ENCODE data around the gene OLFML2B. TPM values are rescaled to one million over a fixed set of nuclear protein-coding genes. Genes with fewer than 3 reads are reported as not detected.

OLFML2B gene
- total RNA-seq, 2 donors from 2014 or later: 30.8 to 49.7 TPM

DNA sequence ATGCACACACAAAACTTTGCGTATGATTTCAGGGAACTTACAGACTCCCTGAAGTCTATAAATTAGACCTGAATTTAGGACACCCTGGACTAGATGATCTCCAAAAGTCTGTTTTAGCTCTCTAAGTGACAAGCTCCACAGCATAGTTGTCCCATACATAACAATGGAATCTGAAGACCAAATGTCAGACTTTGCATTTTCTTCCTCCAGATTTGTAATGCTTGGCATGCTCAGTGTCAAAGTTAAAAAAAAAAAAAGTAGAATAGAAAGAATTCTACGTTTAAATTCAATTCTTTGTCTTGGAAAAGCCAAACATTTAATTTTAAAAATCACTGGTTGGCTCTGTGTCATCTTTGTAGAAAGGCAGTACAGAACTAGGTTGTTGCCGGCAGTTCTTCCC, 66.7 kb downstream of the OLFML2B start:
- no peak for DNase-seq (ENCODE audit: low spot score)
- intact Hi-C loops (cut with DNase I): no loop called here

DNA sequence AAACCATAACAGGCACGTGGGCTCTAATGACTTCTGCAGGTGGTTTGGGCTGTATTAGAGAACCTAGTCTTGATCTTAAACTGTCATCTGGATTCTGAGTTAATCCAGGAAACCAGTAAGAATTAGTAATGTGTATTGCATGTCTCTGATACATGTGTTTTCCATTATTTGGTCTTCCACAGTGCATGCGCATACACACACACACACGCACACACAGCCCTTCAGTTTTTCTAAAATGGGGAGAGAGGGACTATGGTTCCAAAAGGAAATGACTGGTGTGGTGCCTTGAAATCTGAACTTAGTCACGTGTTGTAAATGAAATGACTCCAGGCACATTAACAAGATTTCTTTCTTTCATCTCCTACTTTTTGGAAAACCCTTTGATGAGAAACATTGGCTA, 67.6 kb downstream of the OLFML2B start:
- intact Hi-C loops (cut with DNase I): no loop called here

DNA sequence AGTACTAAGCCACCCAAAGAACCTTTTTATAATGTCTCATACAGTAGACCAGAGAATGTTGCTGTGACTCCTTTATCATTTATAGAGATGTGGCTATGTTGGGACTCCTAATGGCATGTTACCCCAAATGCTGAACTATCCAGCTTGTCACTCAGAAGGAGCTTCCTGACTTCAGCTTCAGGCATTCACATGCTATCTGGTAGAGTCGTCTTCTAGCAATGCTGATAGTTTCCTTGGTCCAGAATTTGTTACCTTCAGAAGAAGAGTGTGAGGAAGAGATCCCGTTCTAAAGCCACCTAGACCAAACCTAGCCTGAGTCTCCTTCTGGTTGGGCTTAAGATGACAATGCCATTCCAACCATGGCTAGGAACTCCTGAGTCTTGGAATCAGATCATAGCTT, 68.1 kb downstream of the OLFML2B start:
- DNase-seq (ENCODE audit: low spot score): no peak

More for the DNA sequence above, 67.6 kb downstream of the OLFML2B start:
- no peak for DNase-seq (ENCODE audit: low spot score)

DNA sequence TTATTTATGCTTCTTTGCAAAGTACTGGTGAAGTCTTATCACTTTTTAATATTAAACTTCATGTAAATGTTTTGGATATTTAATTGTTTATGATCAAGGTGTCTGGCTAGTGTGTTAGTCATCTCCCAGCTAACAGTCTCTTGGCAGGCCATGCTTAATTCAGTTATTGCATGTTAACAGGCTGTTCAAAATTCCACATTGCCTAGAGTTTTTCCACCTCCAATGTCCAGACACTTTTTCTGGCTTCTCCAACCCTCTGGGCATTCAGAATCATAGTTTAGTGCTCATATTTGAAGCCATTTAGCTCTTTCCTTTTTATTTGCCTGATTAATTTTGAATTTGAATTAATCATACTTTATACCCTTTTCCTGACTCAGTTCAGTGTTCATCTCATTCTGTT, 69.2 kb downstream of the OLFML2B start:
- intact Hi-C loops (cut with DNase I): no loop called here
- no peak for DNase-seq (ENCODE audit: low spot score)

More for the DNA sequence above, 68.1 kb downstream of the OLFML2B start:
- intact Hi-C loops (cut with DNase I): no loop called here

DNA sequence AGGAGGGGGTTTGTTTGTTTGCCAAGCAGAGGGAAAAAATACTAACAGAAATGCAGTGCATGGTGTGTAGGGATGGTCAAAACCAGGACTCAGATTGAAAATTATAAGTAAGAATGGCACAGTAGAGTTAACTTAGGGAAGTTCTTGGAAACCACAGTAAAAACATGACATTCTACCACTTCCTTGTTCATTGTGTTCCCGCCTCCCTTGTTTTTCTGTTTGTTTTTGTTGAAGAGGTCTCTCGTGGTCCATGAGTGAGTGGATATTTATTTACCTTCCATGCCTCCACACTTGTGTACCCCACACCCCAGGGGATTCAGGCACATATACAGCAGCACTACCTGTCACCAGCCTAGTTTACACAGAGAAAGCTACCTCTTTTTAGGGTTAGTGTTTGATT, 69.6 kb downstream of the OLFML2B start:
- no peak for DNase-seq (ENCODE audit: low spot score)
- intact Hi-C loops (cut with DNase I): no loop called here

DNA sequence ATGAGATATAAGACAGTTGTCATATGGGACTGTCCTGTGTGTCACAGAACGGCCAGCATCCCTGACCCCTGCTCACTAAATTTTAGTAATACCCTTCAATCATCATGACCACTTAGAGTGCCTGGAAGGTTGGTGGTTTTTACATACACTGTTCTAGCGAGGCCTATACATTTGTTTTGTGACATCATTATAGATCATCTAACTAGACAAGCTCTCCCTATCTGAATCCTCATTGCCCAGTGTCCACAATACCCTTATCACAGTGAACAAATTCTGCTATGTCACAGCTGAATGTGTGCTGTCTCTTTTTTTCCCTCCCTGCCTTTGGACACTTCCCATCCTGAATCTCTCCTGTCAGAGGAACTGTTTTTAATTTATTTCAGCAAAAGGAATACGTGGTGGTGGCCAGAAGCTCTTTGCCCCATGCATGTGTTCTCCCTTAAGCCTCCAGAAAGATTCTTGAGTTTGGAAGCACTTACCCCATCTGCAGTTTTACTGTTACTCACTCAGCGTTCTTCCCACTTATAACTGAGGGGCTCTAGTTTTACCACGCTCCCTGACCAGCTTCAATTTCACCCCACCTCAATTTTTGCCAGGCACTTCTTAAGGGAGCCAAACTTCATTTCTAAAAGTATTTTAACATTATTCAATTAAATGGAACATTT, 70.3 kb downstream of the OLFML2B start:
- intact Hi-C loops (cut with DNase I): no loop called here

DNA sequence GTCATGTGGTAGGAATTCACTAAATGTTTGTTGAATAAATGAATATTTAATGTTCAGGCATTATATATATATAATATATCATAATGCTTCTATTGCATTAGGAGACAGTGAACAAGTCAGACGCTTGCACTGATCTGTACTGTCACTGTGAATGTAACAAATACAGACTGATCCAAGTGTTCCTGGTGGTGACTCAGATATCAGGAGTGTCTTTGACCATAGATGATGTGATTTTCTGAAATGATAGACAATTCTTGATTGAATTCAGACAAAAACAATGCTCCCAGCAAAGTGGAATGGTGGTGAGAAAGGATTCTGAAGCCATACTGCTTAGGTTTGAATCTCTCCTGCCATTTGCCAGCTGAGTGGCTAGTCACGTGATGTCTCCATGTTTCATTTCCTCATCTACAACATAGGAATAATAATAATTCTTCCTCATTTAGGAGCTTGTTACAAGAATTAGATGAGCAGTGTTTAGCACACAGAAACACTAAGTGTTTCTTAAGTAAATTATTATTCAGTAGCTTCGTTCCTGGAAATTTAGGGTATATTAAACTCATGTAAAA, 71.0 kb downstream of the OLFML2B start:
- intact Hi-C loops (cut with DNase I): no loop called here
- DNase-seq (ENCODE audit: low spot score): no peak

More for the DNA sequence above, 70.3 kb downstream of the OLFML2B start:
- DNase-seq (ENCODE audit: low spot score): no peak

DNA sequence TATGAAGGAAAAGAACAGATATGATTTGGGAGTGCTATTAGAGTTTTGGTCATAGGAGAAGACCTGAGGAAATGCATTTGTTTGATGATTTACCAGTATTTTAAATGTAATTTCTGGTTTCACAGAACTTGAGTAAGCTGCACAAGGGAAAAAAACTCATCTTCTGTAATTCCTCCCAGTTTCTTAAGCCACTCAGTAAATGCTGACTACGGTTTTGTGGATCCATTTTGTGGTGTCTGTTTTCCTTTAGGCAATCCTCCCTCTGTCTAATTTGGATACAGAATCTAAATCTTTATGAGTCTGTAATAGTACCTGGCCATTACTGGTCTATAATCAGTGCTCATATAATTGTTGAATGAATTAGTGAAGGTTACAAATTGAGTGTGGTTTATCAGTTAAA, 72.0 kb downstream of the OLFML2B start:
- intact Hi-C loops (cut with DNase I): no loop called here
- no peak for DNase-seq (ENCODE audit: low spot score)

DNA sequence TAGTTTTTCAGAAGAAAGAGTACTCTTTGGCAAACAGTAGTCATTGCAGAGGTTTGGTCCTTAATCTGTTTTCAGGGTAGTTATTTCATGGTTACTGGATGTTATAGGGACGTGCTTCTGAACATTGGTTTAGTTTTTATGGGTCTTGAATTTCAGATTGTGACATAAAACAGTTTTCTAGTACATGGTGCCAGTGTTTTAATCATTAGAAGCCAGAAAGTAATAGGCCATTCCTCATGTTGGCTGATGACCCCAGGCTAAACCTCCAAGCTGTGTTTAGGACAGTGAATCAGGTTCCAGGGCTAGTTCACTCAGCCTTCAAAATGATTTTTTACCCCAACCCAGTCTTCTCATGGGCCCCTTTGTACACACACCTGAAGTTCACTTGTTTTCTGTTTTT, 73.3 kb downstream of the OLFML2B start:
- DNase-seq (ENCODE audit: low spot score): no peak
- intact Hi-C loops (cut with DNase I): no loop called here

DNA sequence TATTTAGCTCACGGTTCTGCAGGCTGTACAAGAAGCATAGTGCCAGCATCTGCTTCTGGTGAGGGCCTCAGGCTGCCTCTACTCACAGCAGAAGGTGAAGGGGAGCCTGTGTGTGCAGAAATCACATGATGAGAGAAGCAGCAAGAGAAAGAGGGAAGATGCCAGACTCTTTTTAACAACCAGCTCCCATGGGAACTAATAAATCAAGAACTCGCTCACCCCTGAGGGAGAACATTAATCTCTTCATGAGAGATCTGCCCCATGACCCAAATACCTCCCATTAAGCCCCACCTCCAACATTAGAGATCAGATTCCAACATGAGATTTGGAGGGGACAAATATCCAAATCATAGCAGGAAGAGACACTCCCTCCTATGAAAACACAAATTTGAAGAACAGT, 74.1 kb downstream of the OLFML2B start:
- intact Hi-C loops (cut with DNase I): no loop called here
- DNase-seq (ENCODE audit: low spot score): no peak

DNA sequence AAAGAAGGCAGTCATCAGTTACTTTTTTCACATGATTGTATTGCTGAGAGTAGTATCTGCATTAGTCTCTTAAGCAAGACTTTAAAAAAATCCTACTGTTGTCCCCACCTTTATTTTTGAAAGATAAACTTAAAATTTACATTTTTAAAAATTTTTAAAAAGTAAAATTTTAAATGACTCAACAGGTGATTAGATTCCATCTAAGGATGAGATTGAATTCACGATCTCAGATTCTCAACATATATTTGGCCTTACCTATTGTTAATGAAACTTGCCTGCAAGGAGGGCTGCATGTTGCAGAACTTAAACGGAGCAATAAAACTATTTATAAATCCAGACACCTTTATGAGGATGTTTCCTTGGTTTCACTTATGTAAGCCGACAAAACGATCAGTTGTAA, 75.2 kb downstream of the OLFML2B start:
- intact Hi-C loops (cut with DNase I): no loop called here
- no peak for DNase-seq (ENCODE audit: low spot score)

DNA sequence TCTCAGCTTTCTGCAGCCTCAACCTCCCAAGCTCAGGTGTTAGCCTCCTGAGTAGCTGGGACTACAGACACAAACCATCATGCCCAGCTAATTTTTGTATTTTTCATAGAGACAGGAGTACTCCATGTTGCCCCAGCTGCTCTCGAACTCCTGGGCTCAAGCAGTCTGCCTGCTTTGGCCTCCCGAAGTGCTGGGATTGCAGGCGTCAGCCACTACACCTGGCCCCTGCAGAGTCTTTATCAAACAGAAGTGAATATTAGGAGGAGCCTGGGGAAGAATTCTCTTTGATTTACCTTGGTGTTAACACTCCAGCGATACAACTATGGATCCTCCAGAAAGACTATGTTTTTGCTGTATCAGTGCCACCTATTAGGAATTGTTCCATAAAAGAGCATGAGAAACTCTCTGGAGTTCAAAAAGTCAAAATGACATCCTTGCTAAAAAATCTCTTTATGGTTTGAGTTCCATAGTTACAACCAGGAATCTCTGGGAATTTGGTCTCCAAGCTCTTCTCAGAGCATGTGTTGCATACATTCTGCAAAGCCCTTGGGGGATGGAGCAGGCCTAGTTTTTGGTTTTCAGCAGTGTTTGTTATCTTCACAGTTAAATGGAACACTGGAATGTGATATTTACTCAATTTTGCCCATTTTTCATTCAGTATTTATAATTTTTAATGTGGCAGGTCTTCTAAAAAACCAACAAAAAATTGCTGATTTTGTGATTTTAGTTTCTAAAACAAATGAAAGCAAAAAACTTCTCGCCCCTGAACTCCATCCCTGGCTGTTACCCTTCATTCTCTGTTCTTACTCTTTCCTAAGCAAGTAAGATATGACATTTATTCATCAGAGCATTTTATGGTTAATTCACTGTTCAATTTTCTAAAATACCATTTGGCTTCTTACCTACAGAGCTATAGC, 77.3 kb downstream of the OLFML2B start:
- no peak for DNase-seq (ENCODE audit: low spot score)
- intact Hi-C loops (cut with DNase I): no loop called here

DNA sequence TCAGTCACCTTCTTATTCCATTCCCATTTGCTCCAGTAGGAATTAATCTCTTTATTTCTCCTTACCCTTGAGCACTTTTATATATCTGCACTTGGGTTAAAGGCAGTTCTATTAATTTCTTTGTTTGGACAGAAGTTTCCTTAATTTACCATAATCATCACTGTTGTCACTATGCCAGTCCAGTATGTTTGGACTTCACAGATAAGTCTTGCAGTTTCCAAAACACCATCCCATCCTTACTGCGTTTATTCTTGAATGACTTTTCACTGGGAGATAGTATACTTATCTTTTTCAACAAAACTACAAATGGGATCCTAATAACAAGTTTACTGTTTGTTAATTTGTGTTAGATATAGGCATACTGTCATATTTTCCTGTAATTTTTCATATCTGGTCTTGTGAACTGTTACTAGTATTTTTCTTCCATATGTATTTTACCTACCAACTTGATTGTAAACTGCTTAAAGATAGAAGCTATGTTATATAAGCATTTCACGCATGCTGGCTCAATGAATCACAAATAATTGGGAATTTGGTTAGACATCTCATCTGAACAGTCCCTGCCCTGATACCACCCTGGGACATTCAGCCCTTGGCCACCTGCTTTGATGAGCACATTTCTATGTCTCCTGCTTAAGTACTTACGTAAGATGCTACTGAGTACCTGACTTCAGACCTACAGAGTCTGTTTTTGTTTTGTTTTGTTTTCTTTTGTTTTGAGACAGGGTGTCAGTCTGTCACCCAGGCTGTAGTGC, 78.2 kb downstream of the OLFML2B start:
- DNase-seq (ENCODE audit: low spot score): no peak
- intact Hi-C loops (cut with DNase I): no loop called here

DNA sequence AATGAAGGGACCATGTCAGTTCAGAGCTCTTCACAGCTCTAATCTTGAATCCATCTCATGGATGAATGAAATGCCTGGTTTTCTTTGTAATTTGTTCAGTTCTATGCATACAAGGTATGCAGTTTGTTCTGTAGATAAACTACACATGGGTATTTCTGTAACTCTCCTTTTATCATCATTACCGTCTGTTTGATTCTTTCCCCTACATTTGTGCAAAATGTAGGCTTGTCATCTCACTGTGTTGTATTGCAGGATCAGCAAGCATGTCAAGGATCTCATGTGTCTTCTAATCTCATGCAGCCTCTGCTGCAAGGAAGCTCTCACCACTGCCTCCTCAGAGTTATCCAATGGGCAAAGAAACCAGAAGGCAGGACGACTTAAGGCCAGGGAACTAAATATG, 79.3 kb downstream of the OLFML2B start:
- no peak for DNase-seq (ENCODE audit: low spot score)
- intact Hi-C loops (cut with DNase I): no loop called here

DNA sequence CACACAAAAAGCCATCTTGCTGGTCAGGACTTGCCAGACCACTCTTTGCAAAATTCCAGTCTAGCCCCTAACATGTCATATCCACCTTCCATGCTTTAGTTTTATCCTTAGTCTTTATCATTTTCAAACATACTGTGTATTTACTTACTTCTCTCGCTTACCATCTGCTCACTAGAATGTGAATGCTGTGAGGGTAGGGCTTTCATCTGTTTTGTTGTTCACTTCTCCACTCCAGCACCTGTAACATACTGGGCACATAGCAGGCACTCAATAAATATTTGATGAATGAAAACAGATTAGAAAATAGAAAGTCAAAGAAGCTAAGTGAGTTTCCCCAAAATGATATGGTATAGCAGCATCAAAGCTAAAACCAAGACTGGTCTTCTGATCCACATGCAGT, 79.9 kb downstream of the OLFML2B start:
- intact Hi-C loops (cut with DNase I): no loop called here
- DNase-seq (ENCODE audit: low spot score): no peak

DNA sequence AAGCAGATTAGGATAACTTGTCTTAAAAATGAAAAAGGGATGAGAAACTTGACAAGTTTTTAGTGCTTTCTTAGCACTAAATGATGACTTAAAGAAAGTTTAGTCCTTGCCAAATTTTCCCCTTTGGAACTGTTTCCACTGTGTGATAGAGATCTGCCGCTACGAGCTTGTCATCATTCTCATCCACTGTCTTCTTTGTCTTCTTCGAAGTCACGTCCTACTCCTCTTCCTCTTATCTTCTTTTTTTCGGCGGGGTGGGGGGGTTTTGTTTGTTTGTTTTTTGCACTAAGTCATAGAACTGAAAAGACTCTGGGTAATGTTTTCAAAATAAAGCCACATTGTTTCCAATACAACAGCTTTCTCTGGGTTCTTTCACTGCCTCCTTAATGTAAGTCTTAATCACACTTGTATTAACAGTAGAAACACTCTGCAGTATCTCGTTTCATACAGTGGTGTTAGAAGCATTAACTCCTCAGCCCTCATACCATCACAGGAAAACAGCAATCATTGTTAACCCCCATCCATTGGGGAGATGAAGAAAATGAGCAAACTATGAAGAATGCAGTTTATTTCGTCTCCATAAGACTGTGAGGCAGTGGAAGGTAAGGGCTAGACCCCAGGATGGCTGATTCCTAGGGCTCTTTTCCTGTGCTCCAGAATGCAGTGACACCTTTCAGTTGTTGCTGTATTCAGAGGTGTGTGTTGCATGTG, 81.8 kb downstream of the OLFML2B start:
- DNase-seq (ENCODE audit: low spot score): no peak
- intact Hi-C loops (cut with DNase I): no loop called here

DNA sequence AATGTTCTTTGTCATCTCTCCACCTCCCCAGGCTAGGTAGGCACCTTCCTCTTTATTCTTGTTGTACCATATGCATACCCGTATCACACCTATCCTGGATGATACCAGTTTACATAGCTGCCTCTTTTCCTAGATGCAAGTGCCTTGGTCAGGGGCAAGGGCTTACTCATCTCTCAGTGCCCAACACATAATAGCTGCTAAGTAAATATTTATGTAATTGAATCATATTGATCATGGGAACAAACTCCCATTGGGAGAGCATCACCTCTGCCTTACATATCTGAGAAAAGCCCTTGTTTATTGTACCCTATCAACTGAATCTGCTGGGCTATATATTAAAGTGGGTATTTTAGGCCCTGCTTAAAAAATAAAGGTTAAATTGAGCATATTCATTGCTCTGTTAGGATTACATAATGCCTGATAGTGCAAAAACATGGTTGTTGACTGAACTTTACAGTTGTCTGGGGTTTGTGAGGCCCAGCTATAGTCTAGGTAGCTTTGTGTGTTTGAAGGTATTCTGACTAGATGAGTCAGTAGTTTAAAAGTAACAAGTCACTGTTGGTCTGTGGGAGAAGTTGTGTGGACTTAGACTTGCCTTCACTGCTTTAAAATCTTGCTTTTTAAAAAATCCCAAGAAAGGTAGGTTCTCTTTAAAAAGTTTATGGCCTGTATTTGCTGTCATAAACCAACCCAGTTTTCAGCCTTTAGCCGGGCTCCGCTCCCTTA, 82.6 kb downstream of the OLFML2B start:
- no peak for DNase-seq (ENCODE audit: low spot score)
- intact Hi-C loops (cut with DNase I): no loop called here

DNA sequence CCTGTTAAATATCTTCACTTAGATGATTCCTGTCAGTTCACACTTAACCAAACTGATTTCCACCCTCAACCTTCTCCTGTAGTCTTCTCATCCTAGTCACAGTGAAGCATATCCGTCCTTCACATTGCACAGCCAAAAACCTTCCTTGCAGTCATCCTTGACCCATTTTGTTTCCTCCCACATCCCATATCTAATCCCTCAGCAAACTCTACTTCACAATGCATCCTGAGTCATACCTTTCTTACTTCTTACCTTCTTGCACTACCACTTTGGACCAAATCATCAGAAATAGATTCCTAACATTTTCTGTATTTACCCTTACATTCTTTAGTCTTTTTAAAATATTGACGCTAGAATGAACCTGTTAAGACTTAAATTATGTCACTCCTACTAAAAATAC, 86.9 kb downstream of the OLFML2B start:
- intact Hi-C loops (cut with DNase I): no loop called here
- no peak for DNase-seq (ENCODE audit: low spot score)

DNA sequence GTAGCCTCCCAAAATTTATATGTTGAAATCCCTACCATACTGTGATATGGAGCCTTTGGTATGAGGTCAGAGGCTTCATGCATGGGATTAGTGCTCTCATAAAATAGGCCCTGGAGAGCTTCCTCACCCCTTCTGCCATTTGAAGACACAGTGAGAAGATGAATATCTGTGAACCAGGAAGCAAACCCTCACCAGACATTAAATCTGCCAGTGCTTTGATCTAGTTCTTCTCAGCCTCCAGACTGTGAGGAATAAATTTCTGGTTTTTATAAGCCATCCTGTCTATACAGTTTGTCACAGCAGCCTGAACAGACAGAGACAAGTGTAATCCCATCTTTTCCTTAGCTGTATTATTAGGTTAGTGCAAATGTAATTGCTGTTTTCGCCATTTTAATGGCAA, 88.4 kb downstream of the OLFML2B start:
- intact Hi-C loops (cut with DNase I): no loop called here

More for the DNA sequence above, 88.4 kb downstream of the OLFML2B start:
- no peak for DNase-seq (ENCODE audit: low spot score)

Data from posterior vena cava (tissue), 2 donors.